Mesendoderm (in vitro differentiated cells): Measurements from ENCODE around the gene NES.

Source experiments
- DNase-seq: peaks from one replicate; pipeline ENCODE4 v3.0.0; 2013
- H2AK5ac ChIP-seq: 2 replicates; pipeline ENCODE4 v1.6.1; 2013; ENCODE audit warnings: low read length, inconsistent platforms
- H2BK120ac ChIP-seq: 2 replicates; pipeline ENCODE4 v1.6.1; 2013; ENCODE audit warnings: low read depth, mild to moderate bottlenecking, low read length, moderate library complexity, mixed read lengths
- H2BK15ac ChIP-seq: replicated peaks from 2 replicates; pipeline ENCODE4 v1.6.1; 2013; ENCODE audit warnings: low read depth, mild to moderate bottlenecking, moderate library complexity
- H2BK5ac ChIP-seq: 2 replicates; pipeline ENCODE4 v1.6.1; 2013; ENCODE audit warnings: low read length, inconsistent platforms
- H3K18ac ChIP-seq: 2 replicates; pipeline ENCODE4 v1.6.1; 2013; ENCODE audit warnings: mild to moderate bottlenecking, low read length, mixed read lengths
- H3K23ac ChIP-seq: one replicate; pipeline ENCODE4 v1.6.1; 2013; ENCODE audit warnings: low read length
- H3K27ac ChIP-seq: 2 replicates; pipeline ENCODE4 v1.5.1; 2013; ENCODE audit warnings: low read depth, mild to moderate bottlenecking, inconsistent platforms, low read length, moderate library complexity
- H3K27me3 ChIP-seq: 2 replicates; pipeline ENCODE4 v1.6.1; 2013; ENCODE audit warnings: low read length, control low read depth, mild to moderate bottlenecking, inconsistent platforms; ENCODE audit not compliant: insufficient read depth, poor library complexity
- H3K36me3 ChIP-seq: 2 replicates; pipeline ENCODE4 v1.6.1; 2013; ENCODE audit warnings: low read length, inconsistent platforms; ENCODE audit not compliant: control insufficient read depth, insufficient read depth
- H3K4ac ChIP-seq: one replicate; pipeline ENCODE4 v1.6.1; 2013; ENCODE audit warnings: low read depth, mild to moderate bottlenecking, low read length, moderate library complexity
- H3K4me1 ChIP-seq: 2 replicates; pipeline ENCODE4 v1.6.1; 2013; ENCODE audit warnings: low read depth, low read length, inconsistent platforms; ENCODE audit not compliant: control insufficient read depth
- H3K4me2 ChIP-seq: 2 replicates; pipeline ENCODE4 v1.6.1; 2013; ENCODE audit warnings: low read length
- H3K4me3 ChIP-seq: 2 replicates; pipeline ENCODE4 v1.5.1; 2013; ENCODE audit warnings: mild to moderate bottlenecking, low read length
- H3K56ac ChIP-seq: one replicate; pipeline ENCODE4 v1.6.1; 2013; ENCODE audit warnings: low read length
- H3K79me1 ChIP-seq: 2 replicates; pipeline ENCODE4 v1.6.1; 2013; ENCODE audit warnings: low read length, inconsistent platforms
- H3K79me2 ChIP-seq: 2 replicates; pipeline ENCODE4 v1.6.1; 2013; ENCODE audit warnings: mild to moderate bottlenecking, low read length; ENCODE audit not compliant: control insufficient read depth, insufficient read depth
- H3K9ac ChIP-seq: 2 replicates; pipeline ENCODE4 v1.6.1; 2013; ENCODE audit warnings: low read length, inconsistent platforms
- H4K5ac ChIP-seq: one replicate; pipeline ENCODE4 v1.6.1; 2013; ENCODE audit warnings: low read length
- H4K8ac ChIP-seq: one replicate; pipeline ENCODE4 v1.6.1; 2013; ENCODE audit warnings: low read depth, mild to moderate bottlenecking, control low read depth, low read length, moderate library complexity
- WGBS: extraction: QIAGEN DNeasy Blood & Tissue Kit; methylation state at CpG from one replicate; pipeline ENCODE4 v1.1.7; 2013; ENCODE audit warnings: low lambda C conversion rate, missing lambda C conversion rate; ENCODE audit not compliant: insufficient coverage; ENCODE audit errors: extremely low coverage; 5-methylcytosine and 5-hydroxymethylcytosine counted together

Gene NES

GRCh38 chr1:156626079-156626438 is 51.1 kb downstream of the NES start:
- Histone ChIP-seq H3K79me1 (no peaks in the 10 kb centered on the region), H3K4ac (no peak overlapping the region), H3K4me1 (no peaks in the 10 kb centered on the region), H3K23ac (no peak overlapping the region), H2BK5ac (no peak overlapping the region), H3K18ac (no peak overlapping the region), H3K36me3 (no peaks in the 10 kb centered on the region), H2BK15ac (no peak overlapping the region), H4K5ac (no peak overlapping the region), H2AK5ac (no peak overlapping the region), H3K9ac (no peak overlapping the region), H3K4me2 (no peak overlapping the region), H3K56ac (no peak overlapping the region), H3K4me3 (no peak overlapping the region), H3K79me2 (no peaks in the 10 kb centered on the region), H3K27ac (no peak overlapping the region), H3K27me3 (peaks cover 19% of the 10 kb centered on the region), H4K8ac (no peak overlapping the region), H2BK120ac (no peak overlapping the region)
- no peak for DNase-seq
- WGBS, result no CpG with 5 or more reads among the region's 4 CpGs

GRCh38 chr1:156625436-156626078 is 51.6 kb downstream of the NES start:
- Histone ChIP-seq H4K5ac (no peak overlapping the region), H3K4me3 (no peak overlapping the region), H3K27ac (no peak overlapping the region), H3K4ac (no peak overlapping the region), H3K23ac (no peak overlapping the region), H3K36me3 (no peaks in the 10 kb centered on the region), H3K56ac (peak overlapping the region; percentile 45), H3K27me3 (peaks cover 20% of the 10 kb centered on the region), H3K18ac (no peak overlapping the region), H3K79me2 (no peaks in the 10 kb centered on the region), H3K4me2 (peak overlapping the region; percentile 71), H3K79me1 (no peaks in the 10 kb centered on the region), H2BK15ac (no peak overlapping the region), H2AK5ac (no peak overlapping the region), H4K8ac (no peak overlapping the region), H3K9ac (no peak overlapping the region), H2BK5ac (no peak overlapping the region), H3K4me1 (no peaks in the 10 kb centered on the region), H2BK120ac (no peak overlapping the region)
- peak; percentile 40 for DNase-seq
- no CpG with 5 or more reads among the region's 45 CpGs for WGBS

GRCh38 chr1:156624814-156625435 is 52.3 kb downstream of the NES start:
- no peaks in the 10 kb centered on the region for H3K4me1 ChIP-seq
- H3K23ac ChIP-seq, result no peak overlapping the region
- peak overlapping the region; percentile 78 for H3K56ac ChIP-seq
- no peak overlapping the region for H4K5ac ChIP-seq
- no peak overlapping the region for H2BK5ac ChIP-seq
- peak overlapping the region; percentile 83 for H3K4me2 ChIP-seq
- no peak overlapping the region for H3K27ac ChIP-seq
- H3K79me1 ChIP-seq, result no peaks in the 10 kb centered on the region
- no peak overlapping the region for H3K18ac ChIP-seq
- WGBS, result no CpG with 5 or more reads among the region's 55 CpGs
- no peak overlapping the region for H2AK5ac ChIP-seq
- H2BK15ac ChIP-seq, result no peak overlapping the region
- no peaks in the 10 kb centered on the region for H3K79me2 ChIP-seq
- H3K27me3 ChIP-seq, result peaks cover 21% of the 10 kb centered on the region
- no peak overlapping the region for H3K4ac ChIP-seq
- peak overlapping the region; percentile 66 for H3K9ac ChIP-seq
- no peak overlapping the region for H4K8ac ChIP-seq
- no peaks in the 10 kb centered on the region for H3K36me3 ChIP-seq
- DNase-seq, result no peak
- H2BK120ac ChIP-seq, result no peak overlapping the region
- H3K4me3 ChIP-seq, result no peak overlapping the region

GRCh38 chr1:156623946-156624813 is 53.0 kb downstream of the NES start:
- no peak overlapping the region for H4K8ac ChIP-seq
- H3K9ac ChIP-seq, result peak overlapping the region; percentile 66
- peaks cover 21% of the 10 kb centered on the region for H3K27me3 ChIP-seq
- no peak overlapping the region for H4K5ac ChIP-seq
- no peak overlapping the region for H3K27ac ChIP-seq
- H3K4me1 ChIP-seq, result no peaks in the 10 kb centered on the region
- H3K56ac ChIP-seq, result peak overlapping the region; percentile 78
- no peaks in the 10 kb centered on the region for H3K79me2 ChIP-seq
- no peak overlapping the region for H2BK15ac ChIP-seq
- H2BK5ac ChIP-seq, result no peak overlapping the region
- H3K18ac ChIP-seq, result no peak overlapping the region
- H3K36me3 ChIP-seq, result no peaks in the 10 kb centered on the region
- peak; percentile 91 for DNase-seq
- no peaks in the 10 kb centered on the region for H3K79me1 ChIP-seq
- H3K23ac ChIP-seq, result no peak overlapping the region
- H3K4me3 ChIP-seq, result peak overlapping the region; percentile 23
- no CpG with 5 or more reads among the region's 87 CpGs for WGBS
- no peak overlapping the region for H3K4ac ChIP-seq
- H3K4me2 ChIP-seq, result peak overlapping the region; percentile 83
- no peak overlapping the region for H2AK5ac ChIP-seq
- H2BK120ac ChIP-seq, result no peak overlapping the region

GRCh38 chr1:156622581-156623297 is 54.5 kb downstream of the NES start:
- H2BK120ac ChIP-seq, result no peak overlapping the region
- no peak overlapping the region for H2AK5ac ChIP-seq
- H3K4me1 ChIP-seq, result no peaks in the 10 kb centered on the region
- no peak overlapping the region for H3K23ac ChIP-seq
- H2BK5ac ChIP-seq, result no peak overlapping the region
- no peak overlapping the region for H4K5ac ChIP-seq
- H2BK15ac ChIP-seq, result no peak overlapping the region
- no peak overlapping the region for H3K9ac ChIP-seq
- H3K79me2 ChIP-seq, result no peaks in the 10 kb centered on the region
- H3K4me2 ChIP-seq, result no peak overlapping the region
- WGBS, result no CpG with 5 or more reads among the region's 6 CpGs
- H3K36me3 ChIP-seq, result no peaks in the 10 kb centered on the region
- H4K8ac ChIP-seq, result no peak overlapping the region
- H3K79me1 ChIP-seq, result no peaks in the 10 kb centered on the region
- no peak overlapping the region for H3K4ac ChIP-seq
- no peak overlapping the region for H3K56ac ChIP-seq
- H3K18ac ChIP-seq, result no peak overlapping the region
- DNase-seq, result no peak
- H3K27ac ChIP-seq, result no peak overlapping the region
- no peak overlapping the region for H3K4me3 ChIP-seq
- peaks cover 21% of the 10 kb centered on the region for H3K27me3 ChIP-seq
